Measurements from ENCODE around the gene GRP.

Gene GRP

GRCh38 chr18:59267503-59268126 is 47.7 kb downstream of the GRP start:
- DNase-seq (ENCODE audit: low read depth, low spot score) = no peak

- DNase-seq (ENCODE audit: low read depth, low spot score) = no peak
These were observed 48.3 kb downstream of the GRP start for GRCh38 chr18:59268127-59268720.

GRCh38 chr18:59268721-59269562 is 49.0 kb downstream of the GRP start:
- DNase-seq (ENCODE audit: low read depth, low spot score) = no peak

- no peak for DNase-seq (ENCODE audit: low read depth, low spot score)
These were observed 49.7 kb downstream of the GRP start for GRCh38 chr18:59269563-59270119.

GRCh38 chr18:59270689-59271257 is 50.8 kb downstream of the GRP start:
- no peak for DNase-seq (ENCODE audit: low read depth, low spot score)

- no peak for DNase-seq (ENCODE audit: low read depth, low spot score)
These were observed 51.8 kb downstream of the GRP start for GRCh38 chr18:59271606-59272220.

- no peak for DNase-seq (ENCODE audit: low read depth, low spot score)
These were observed 52.4 kb downstream of the GRP start for GRCh38 chr18:59272221-59272888.

GRCh38 chr18:59272891-59273758 is 53.2 kb downstream of the GRP start, which contains the start of gene RAX:
Gene RAX (minus strand): TSS chr18:59273454. CDS start chr18:59273206, 248 bp downstream.
- DNase-seq (ENCODE audit: low read depth, low spot score) = no peak

GRCh38 chr18:59273759-59274532 is 54.0 kb downstream of the GRP start:
- no peak for DNase-seq (ENCODE audit: low read depth, low spot score)

GRCh38 chr18:59274533-59274928 is 54.6 kb downstream of the GRP start:
- no peak for DNase-seq (ENCODE audit: low read depth, low spot score)

GRCh38 chr18:59275406-59275949 is 55.5 kb downstream of the GRP start:
- DNase-seq (ENCODE audit: low read depth, low spot score) = no peak

GRCh38 chr18:59276047-59276446 is 56.1 kb downstream of the GRP start:
- no peak for DNase-seq (ENCODE audit: low read depth, low spot score)

- no peak for DNase-seq (ENCODE audit: low read depth, low spot score)
These were observed 58.8 kb downstream of the GRP start for GRCh38 chr18:59278793-59279192.

- no peak for DNase-seq (ENCODE audit: low read depth, low spot score)
These were observed 59.2 kb downstream of the GRP start for GRCh38 chr18:59279193-59279592.

- no peak for DNase-seq (ENCODE audit: low read depth, low spot score)
These were observed 59.8 kb downstream of the GRP start for GRCh38 chr18:59279722-59280121.
